Activated CD4-positive, alpha-beta T cell treated with anti-CD3 and anti-CD28 coated beads, Interleukin-2, amount 10 ng/mL, durations not matched to agents 7 days and 5 days (primary cell): ENCODE measurements around the gene SCEL. TPM values are rescaled to one million over a fixed set of nuclear protein-coding genes. Genes with fewer than 3 reads are reported as not detected.
"Not testable (repeated sequence)": the region's sequence is repeated elsewhere in the genome, so short reads cannot be mapped to it uniquely, and the experiment has no call there.

Experiments used
- CTCF ChIA-PET: fragments of 350-600 bp; sonication (Branson Sonifier 250); formaldehyde crosslinking; loops from one replicate; lab custom pipeline; 2021; ENCODE audit warnings: antibody characterized with exemption; lab: Charles Lee
- POLR2A ChIA-PET: fragments of 350-600 bp; sonication (Branson Sonifier 250); formaldehyde crosslinking; loops from one replicate; lab custom pipeline; 2021; ENCODE audit warnings: antibody characterized with exemption; lab: Charles Lee
- DNase-seq: peaks from one replicate; pipeline ENCODE4 v3.0.0-alpha.2; 2020
- H3K27ac Mint-ChIP-seq: one replicate; pipeline ENCODE4 v1.8.0; 2021; ENCODE audit warnings: mild to moderate bottlenecking, moderate library complexity, mixed read lengths
- H3K27me3 Mint-ChIP-seq: one replicate; pipeline ENCODE4 v1.8.0; 2021; ENCODE audit warnings: mixed read lengths
- H3K36me3 Mint-ChIP-seq: one replicate; pipeline ENCODE4 v1.8.0; 2021; ENCODE audit warnings: low read depth, mixed read lengths
- H3K4me1 Mint-ChIP-seq: one replicate; pipeline ENCODE4 v1.8.0; 2021; ENCODE audit warnings: mixed read lengths
- H3K4me3 Mint-ChIP-seq: one replicate; pipeline ENCODE4 v1.8.0; 2021; ENCODE audit warnings: mild to moderate bottlenecking, moderate library complexity, mixed read lengths
- H3K9me3 Mint-ChIP-seq: one replicate; pipeline ENCODE4 v1.8.0; 2021; ENCODE audit warnings: mixed read lengths
- total RNA-seq, 2 experiments: library from RNA; stranded (reverse); gene quantifications; one replicate each; pipeline ENCODE4 v1.2.3, GENCODE V29; 2021

SCEL gene
- total RNA-seq, 2 experiments from 2014 or later: not detected

- peaks cover 5% of the 10 kb centered on the region for H3K27me3 Mint-ChIP-seq
- H3K9me3 Mint-ChIP-seq: peaks cover 4% of the 10 kb centered on the region
- H3K4me1 Mint-ChIP-seq: no peaks in the 10 kb centered on the region
- H3K36me3 Mint-ChIP-seq: no peaks in the 10 kb centered on the region
- H3K27ac Mint-ChIP-seq: no peak overlapping the region
- DNase-seq: no peak
- H3K4me3 Mint-ChIP-seq: no peak overlapping the region
- ChIA-PET CTCF (no interaction called here), POLR2A (no interaction called here)
Observed at GRCh38 chr13:77653301-77653700, 117.8 kb downstream of the SCEL start.

- H3K4me3 Mint-ChIP-seq, H3K27ac Mint-ChIP-seq, POLR2A ChIA-PET, DNase-seq, H3K27me3 Mint-ChIP-seq, H3K9me3 Mint-ChIP-seq, H3K4me1 Mint-ChIP-seq, H3K36me3 Mint-ChIP-seq, CTCF ChIA-PET: not testable (repeated sequence)
Observed at GRCh38 chr13:77660016-77660415, 124.5 kb downstream of the SCEL start.

- H3K36me3 Mint-ChIP-seq: no peaks in the 10 kb centered on the region
- H3K4me3 Mint-ChIP-seq: no peak overlapping the region
- DNase-seq: no peak
- POLR2A ChIA-PET: no interaction called here
- CTCF ChIA-PET: no interaction called here
- H3K27me3 Mint-ChIP-seq: no peaks in the 10 kb centered on the region
- no peaks in the 10 kb centered on the region for H3K9me3 Mint-ChIP-seq
- no peaks in the 10 kb centered on the region for H3K4me1 Mint-ChIP-seq
- no peak overlapping the region for H3K27ac Mint-ChIP-seq
Observed at GRCh38 chr13:77660841-77661250, 125.3 kb downstream of the SCEL start.

- H3K4me1 Mint-ChIP-seq, CTCF ChIA-PET, H3K4me3 Mint-ChIP-seq, POLR2A ChIA-PET, H3K9me3 Mint-ChIP-seq, H3K27ac Mint-ChIP-seq, H3K27me3 Mint-ChIP-seq, DNase-seq, H3K36me3 Mint-ChIP-seq: not testable (repeated sequence)
Observed at GRCh38 chr13:77662301-77662700, 126.8 kb downstream of the SCEL start.

- H3K4me1 Mint-ChIP-seq, H3K27me3 Mint-ChIP-seq, H3K36me3 Mint-ChIP-seq, CTCF ChIA-PET, H3K9me3 Mint-ChIP-seq, H3K4me3 Mint-ChIP-seq, DNase-seq, H3K27ac Mint-ChIP-seq, POLR2A ChIA-PET: not testable (repeated sequence)
Observed at GRCh38 chr13:77662831-77663230, 127.3 kb downstream of the SCEL start.

- peaks cover 45% of the 10 kb centered on the region for H3K27me3 Mint-ChIP-seq
Observed at GRCh38 chr13:77674852-77675251, 139.3 kb downstream of the SCEL start.

GRCh38 chr13:77678691-77679235 is 143.3 kb downstream of the SCEL start:
- H3K27me3 Mint-ChIP-seq: peaks cover 34% of the 10 kb centered on the region
- H3K4me3 Mint-ChIP-seq: no peak overlapping the region
- H3K36me3 Mint-ChIP-seq: no peaks in the 10 kb centered on the region
- POLR2A ChIA-PET: no interaction called here
- DNase-seq: no peak
- H3K27ac Mint-ChIP-seq: no peak overlapping the region
- peaks cover 3% of the 10 kb centered on the region for H3K9me3 Mint-ChIP-seq
- CTCF ChIA-PET: no interaction called here
- no peaks in the 10 kb centered on the region for H3K4me1 Mint-ChIP-seq

More at GRCh38 chr13:77674852-77675251, 139.3 kb downstream of the SCEL start:
- peaks cover 4% of the 10 kb centered on the region for H3K4me1 Mint-ChIP-seq
- H3K4me3 Mint-ChIP-seq: no peak overlapping the region
- CTCF ChIA-PET: no interaction called here
- no peaks in the 10 kb centered on the region for H3K36me3 Mint-ChIP-seq
- no peak for DNase-seq
- POLR2A ChIA-PET: no interaction called here
- H3K27ac Mint-ChIP-seq: no peak overlapping the region
- H3K9me3 Mint-ChIP-seq: peaks cover 3% of the 10 kb centered on the region

GRCh38 chr13:77687799-77688198 is 152.3 kb downstream of the SCEL start:
- peaks cover 5% of the 10 kb centered on the region for H3K9me3 Mint-ChIP-seq
- POLR2A ChIA-PET: no interaction called here
- no peaks in the 10 kb centered on the region for H3K4me1 Mint-ChIP-seq

GRCh38 chr13:77691871-77692270 is 156.4 kb downstream of the SCEL start:
- H3K4me1 Mint-ChIP-seq: peaks cover 13% of the 10 kb centered on the region
- no peaks in the 10 kb centered on the region for H3K36me3 Mint-ChIP-seq
- peaks cover 32% of the 10 kb centered on the region for H3K27me3 Mint-ChIP-seq
- CTCF ChIA-PET: no interaction called here
- no peak overlapping the region for H3K4me3 Mint-ChIP-seq
- no peak overlapping the region for H3K27ac Mint-ChIP-seq
- no peaks in the 10 kb centered on the region for H3K9me3 Mint-ChIP-seq
- POLR2A ChIA-PET: no interaction called here
- DNase-seq: no peak

More at GRCh38 chr13:77687799-77688198, 152.3 kb downstream of the SCEL start:
- peaks cover 15% of the 10 kb centered on the region for H3K27me3 Mint-ChIP-seq
- DNase-seq: no peak
- H3K4me3 Mint-ChIP-seq: no peak overlapping the region
- no peaks in the 10 kb centered on the region for H3K36me3 Mint-ChIP-seq
- CTCF ChIA-PET: no interaction called here
- no peak overlapping the region for H3K27ac Mint-ChIP-seq

- H3K4me1 Mint-ChIP-seq: peaks cover 17% of the 10 kb centered on the region
- CTCF ChIA-PET: interaction anchor here (1.1 kb wide), 1 partner anchor 200 kb away, joined by 3 read pairs; no protein-coding TSS in a partner anchor
- no peak for DNase-seq
- H3K4me3 Mint-ChIP-seq: no peak overlapping the region
- H3K36me3 Mint-ChIP-seq: no peaks in the 10 kb centered on the region
- no peak overlapping the region for H3K27ac Mint-ChIP-seq
- no peaks in the 10 kb centered on the region for H3K9me3 Mint-ChIP-seq
- POLR2A ChIA-PET: no interaction called here
- H3K27me3 Mint-ChIP-seq: peaks cover 25% of the 10 kb centered on the region
Observed at GRCh38 chr13:77692746-77693448, 157.4 kb downstream of the SCEL start.

GRCh38 chr13:77693449-77693940 is 158.0 kb downstream of the SCEL start:
- H3K9me3 Mint-ChIP-seq: no peaks in the 10 kb centered on the region
- no peak overlapping the region for H3K4me3 Mint-ChIP-seq
- POLR2A ChIA-PET: no interaction called here
- DNase-seq: no peak
- no peak overlapping the region for H3K27ac Mint-ChIP-seq
- H3K4me1 Mint-ChIP-seq: peaks cover 17% of the 10 kb centered on the region
- CTCF ChIA-PET: interaction anchor here (1.1 kb wide), 1 partner anchor 201 kb away, joined by 3 read pairs; no protein-coding TSS in a partner anchor
- peaks cover 23% of the 10 kb centered on the region for H3K27me3 Mint-ChIP-seq
- H3K36me3 Mint-ChIP-seq: no peaks in the 10 kb centered on the region
